Kidney glomerular epithelial cell (primary cell): ENCODE measurements around the gene GBE1.

Experiments used
- DNase-seq: peaks from one replicate; lab custom pipeline; 2025; lab: John Stamatoyannopoulos, UW

The GBE1 gene

GRCh38 chr3:81699536-81700320 is 61.7 kb downstream of the GBE1 start:
- DNase-seq = no peak

- DNase-seq = no peak
Measured at GRCh38 chr3:81696090-81696489, 65.4 kb downstream of the GBE1 start.

DNA sequence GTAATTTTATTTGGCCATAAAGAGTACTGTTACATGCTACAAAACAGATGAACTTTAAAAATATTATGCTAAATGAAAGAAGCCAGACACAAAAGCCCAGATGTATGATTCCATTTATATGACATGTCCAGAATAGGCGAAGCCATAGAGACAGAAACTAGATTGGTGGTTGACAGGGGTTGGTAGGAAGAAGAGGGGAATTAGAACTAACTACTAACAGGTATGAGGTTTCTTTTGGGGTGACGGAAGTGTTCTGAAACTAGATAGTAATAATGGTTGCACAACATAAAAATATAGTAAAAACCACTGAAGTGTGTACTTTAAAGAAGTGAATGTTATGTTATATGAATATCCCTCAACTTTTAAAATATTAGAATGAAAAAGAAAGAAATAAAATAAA is 66.1 kb downstream of the GBE1 start:
- no peak for DNase-seq

GRCh38 chr3:81694662-81695061 is 66.8 kb downstream of the GBE1 start:
- DNase-seq = no peak

GRCh38 chr3:81692766-81693165 is 68.7 kb downstream of the GBE1 start:
- DNase-seq = no peak

GRCh38 chr3:81689617-81690016 is 71.8 kb downstream of the GBE1 start:
- no peak for DNase-seq

DNA sequence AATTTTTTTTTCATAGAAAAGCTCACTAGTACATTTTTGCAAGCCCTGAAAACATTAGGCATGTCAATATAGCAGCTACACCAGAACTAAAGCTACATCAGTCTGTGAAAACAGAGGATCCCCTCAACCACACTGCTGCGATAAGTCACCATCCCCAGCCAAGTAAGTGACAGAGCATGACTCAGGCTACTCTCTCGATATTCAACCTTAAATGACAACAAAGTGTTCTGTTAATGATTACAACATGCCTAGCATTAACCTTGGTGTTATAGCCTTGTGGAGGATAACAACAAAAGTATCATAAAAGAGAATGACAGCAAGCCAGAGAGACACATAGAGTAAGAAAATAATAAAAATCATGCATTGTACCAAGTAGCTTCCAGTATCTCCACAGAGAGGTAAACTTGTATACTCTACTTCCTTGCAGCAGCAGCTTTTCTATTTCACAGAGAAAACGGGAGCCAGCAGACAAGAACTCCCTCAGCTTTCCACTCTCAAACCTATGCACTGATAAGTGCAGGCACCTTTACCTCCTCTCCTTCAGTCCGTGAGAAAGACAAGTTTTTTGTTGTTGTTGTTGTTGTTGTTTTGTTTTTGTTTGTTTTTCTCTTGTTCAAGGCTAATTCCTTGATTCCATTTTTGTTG is 76.6 kb downstream of the GBE1 start:
- peak; percentile 55 for DNase-seq

- DNase-seq = no peak
Measured at GRCh38 chr3:81676706-81677456, 84.6 kb downstream of the GBE1 start.

- no peak for DNase-seq
Measured at GRCh38 chr3:81674690-81675089, 86.8 kb downstream of the GBE1 start.

DNA sequence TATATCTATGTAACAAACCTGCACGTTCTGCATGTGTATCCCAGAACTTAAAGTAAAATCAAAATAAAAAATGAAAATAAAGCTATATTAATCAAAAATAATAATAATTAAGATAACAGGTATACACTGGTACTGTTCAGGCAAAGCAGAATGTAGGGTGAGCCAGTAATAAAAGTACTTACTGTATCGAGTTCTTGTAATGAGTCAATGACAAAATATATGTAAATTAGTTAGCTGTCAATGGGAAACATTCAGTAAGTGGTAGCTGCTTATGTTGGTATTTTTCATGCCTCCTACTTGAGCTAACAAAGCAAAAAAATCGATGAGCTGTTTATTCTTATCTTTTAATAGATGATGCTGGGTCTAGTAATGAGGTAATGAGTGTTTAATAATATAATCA is 93.2 kb downstream of the GBE1 start:
- no peak for DNase-seq

DNA sequence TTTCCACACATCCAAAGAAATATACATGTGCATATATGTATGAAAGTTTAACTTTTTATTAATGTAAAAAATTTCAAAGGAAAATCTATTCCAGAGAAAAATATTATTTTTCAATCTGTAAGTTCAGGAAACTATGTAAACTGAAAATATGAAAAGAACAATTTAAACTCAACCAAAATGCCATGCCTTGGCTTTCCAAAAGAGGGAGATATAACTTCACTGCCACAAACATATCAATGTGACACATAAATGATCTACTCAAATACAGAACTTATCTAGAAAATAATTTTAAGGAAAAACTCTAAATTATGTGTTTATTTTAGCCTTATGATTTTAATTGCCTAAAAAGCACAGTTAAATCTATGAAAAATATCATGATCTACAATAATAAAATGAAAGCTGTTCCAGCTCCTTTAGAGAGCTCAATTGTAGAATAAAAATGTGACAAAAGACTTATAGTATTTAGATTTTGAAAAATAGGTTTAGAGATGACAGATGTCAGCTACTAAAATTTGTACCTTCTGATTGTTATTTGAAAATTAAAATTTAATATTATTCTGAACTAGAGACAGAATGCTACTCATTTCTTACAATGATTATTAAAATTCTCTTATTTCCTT is 94.8 kb downstream of the GBE1 start:
- peak; percentile 44 for DNase-seq

GRCh38 chr3:81663114-81663513 is 98.3 kb downstream of the GBE1 start:
- DNase-seq = no peak

DNA sequence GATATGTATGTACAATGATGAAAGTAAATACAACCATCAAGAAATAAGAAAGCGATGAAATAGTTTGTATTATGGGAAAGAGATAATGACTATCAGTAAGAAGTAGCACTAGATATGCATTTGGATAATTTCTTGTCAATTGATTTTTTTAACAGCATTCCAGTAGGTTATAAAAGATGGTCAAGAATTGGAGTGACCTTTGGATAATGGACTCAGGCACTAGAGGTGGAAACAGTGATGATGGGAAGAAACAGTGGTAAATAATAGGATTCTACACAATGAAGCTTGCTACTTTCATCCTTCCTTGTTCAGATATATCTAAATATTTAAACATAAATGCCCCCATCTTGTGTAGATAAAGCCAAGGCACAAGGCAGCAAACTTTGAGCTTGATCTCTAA is 101.4 kb downstream of the GBE1 start:
- no peak for DNase-seq

DNA sequence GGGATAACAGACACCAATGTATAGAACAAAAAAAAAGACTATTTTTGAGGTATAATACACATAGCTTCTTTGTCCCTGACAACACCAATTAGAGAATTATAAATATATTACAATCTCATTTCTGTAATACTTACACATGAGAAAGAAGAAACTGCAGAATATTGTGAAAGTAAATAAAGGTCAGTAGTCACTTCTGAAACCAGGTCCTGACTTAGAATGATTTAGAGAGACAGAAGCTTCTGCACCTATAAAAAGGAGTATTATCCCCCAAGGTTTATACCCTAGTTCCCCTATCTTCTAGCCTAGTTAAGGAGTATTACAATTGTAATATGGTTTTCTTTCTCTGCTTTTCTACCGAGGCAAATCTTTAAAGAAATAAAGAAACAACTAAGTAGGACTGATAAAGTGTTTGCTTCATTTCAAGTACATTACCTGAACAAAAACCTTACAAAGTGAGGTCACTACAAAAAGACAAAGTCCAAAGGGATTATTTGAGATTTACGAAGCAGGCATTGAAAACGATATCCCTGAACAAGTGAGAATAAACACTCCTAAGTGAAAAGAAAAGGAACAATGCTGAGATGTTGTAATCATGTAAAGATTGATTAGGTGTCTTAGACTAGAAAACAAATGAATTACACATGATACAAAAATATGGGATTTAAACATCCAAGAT is 103.0 kb downstream of the GBE1 start:
- DNase-seq = no peak

DNA sequence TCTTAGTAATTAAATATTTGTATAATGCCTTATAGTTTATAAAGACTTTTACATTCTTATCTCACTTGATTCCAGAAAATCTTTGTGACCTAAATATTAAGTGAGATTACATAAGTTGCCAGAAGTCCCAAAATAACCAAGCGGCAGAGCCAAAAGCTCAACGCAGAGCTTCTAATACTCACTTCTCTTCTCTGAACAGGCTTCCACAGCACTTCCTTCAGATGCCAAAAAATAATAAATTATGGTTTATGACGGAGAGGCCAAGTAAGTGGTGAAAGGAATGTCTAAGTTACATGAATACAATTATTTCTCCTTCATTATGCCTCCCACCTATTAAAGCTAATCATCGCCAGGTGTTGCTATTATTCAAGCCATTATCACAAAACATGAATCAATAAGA is 110.3 kb downstream of the GBE1 start:
- DNase-seq = no peak

DNA sequence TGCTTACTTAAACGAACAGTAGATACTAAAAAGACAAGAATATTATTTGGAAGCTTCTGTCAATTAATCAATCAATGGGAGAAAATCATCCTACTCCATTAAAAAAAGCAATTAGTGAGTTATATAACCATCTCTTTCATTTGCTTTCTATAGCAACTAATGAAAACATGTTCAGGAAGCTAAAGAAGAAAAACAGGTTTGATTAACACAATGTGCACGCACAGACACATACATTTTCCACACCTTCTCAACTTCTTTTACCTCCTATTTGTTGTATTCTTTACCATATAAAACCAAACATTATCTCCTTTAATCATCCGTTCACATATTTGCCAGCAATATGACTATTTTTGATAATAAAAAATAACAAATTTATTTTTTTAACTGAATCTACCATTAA is 111.3 kb downstream of the GBE1 start:
- DNase-seq = no peak

- DNase-seq = no peak
Measured at GRCh38 chr3:81645248-81645647, 116.2 kb downstream of the GBE1 start.

- peak; percentile 48 for DNase-seq
Measured at GRCh38 chr3:81643721-81644120, 117.7 kb downstream of the GBE1 start.

DNA sequence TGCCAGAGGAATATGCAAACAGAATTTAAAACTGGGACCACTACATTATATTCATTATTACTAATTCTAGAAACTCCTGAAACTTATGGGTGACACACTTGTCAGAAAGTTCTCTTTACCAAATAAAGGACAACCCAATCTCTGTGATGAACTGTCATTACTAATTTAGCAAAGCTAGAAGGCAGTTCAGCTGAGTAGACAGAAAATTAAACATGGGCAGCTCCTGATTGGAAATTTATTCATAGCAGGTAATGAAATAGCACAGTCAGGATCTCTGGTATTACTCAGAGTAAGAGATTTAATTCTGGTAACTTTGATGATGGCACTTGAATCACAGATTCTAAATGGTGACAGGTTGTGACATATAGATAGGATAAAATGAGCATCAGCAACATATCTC is 123.0 kb downstream of the GBE1 start:
- no peak for DNase-seq

DNA sequence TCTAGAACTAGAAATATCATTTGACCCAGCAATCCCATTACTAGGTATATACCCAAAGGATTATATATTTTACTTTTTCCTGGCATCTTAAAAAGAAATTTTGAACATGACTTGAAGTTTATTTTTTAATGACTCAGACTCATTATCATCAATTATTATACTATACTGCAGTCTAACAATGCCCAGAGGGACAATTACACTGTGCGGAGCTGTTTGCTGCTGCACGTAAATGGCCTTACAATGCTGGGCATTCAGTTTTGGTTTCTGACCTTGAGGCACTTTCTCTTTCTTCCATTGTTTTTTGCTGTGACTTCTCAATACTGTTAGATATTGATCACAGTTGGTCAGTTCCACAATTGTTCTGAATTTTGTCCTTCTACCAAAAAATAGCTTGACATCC is 128.8 kb downstream of the GBE1 start:
- no peak for DNase-seq

- DNase-seq = no peak
Measured at GRCh38 chr3:81624756-81625155, 136.7 kb downstream of the GBE1 start.

GRCh38 chr3:81622395-81622794 is 139.1 kb downstream of the GBE1 start:
- DNase-seq = no peak
